Vagina (tissue), 2 donors: Measurements from ENCODE around the gene HTR1E. TPM values are rescaled to one million over a fixed set of nuclear protein-coding genes. Genes with fewer than 3 reads are reported as not detected.

Experiments used
- DNase-seq, 2 donors: peaks; one replicate each; pipeline ENCODE4 v3.0.0-alpha.2; 2017; ENCODE audit errors: extremely low spot score in 2 of 2
- H3K27ac ChIP-seq: fragments of 200-600 bp; sonication (generic); one replicate; pipeline ENCODE4 v1.5.1; 2019
- H3K27me3 ChIP-seq: fragments of 200-600 bp; sonication (generic); one replicate; pipeline ENCODE4 v1.5.1; 2019
- H3K36me3 ChIP-seq, 2 donors: fragments of 200-600 bp; sonication (generic); one replicate each; pipeline ENCODE4 v1.5.1; 2017 to 2019
- H3K4me1 ChIP-seq: fragments of 200-600 bp; sonication (generic); one replicate; pipeline ENCODE4 v1.5.1; 2019
- H3K4me3 ChIP-seq, 2 donors: fragments of 200-600 bp; sonication (generic); 1 replicate in 1 of 2; 2 replicates in 1 of 2; pipeline ENCODE4 v1.5.1; 2016 to 2019
- H3K9me3 ChIP-seq: fragments of 200-600 bp; sonication (generic); one replicate; pipeline ENCODE4 v1.5.1; 2019
- CTCF ChIP-seq, 3 experiments: fragments of 450-650 bp in 2 of 3; fragments of 200-600 bp in 1 of 3; sonication (generic) in 1 of 3; IDR thresholded peaks; one replicate each; pipeline ENCODE4 v1.5.1; 2017 to 2019; ENCODE audit warnings: antibody characterized with exemption in 3 of 3, mild to moderate bottlenecking in 2 of 3, moderate library complexity in 2 of 3
- POLR2A ChIP-seq, 2 donors: fragments of 450-650 bp; IDR thresholded peaks; one replicate each; pipeline ENCODE4 v1.6.1; 2017; ENCODE audit warnings: antibody characterized with exemption in 2 of 2, mild to moderate bottlenecking in 2 of 2, moderate library complexity in 2 of 2
- POLR2AphosphoS5 ChIP-seq, 2 donors: sonication (generic); formaldehyde crosslinking; IDR thresholded peaks; one replicate each; pipeline ENCODE4 v1.9.0; 2017; ENCODE audit warnings: antibody characterized with exemption in 2 of 2, mild to moderate bottlenecking in 2 of 2, low read depth in 1 of 2; ENCODE audit not compliant: insufficient read depth in 1 of 2
- intact Hi-C: fragments of 100-400 bp; cut with DNase I; formaldehyde crosslinking; loops from one replicate; pipeline ENCODE4 v1.15.1; 2023
- total RNA-seq: library from RNA; depleted of rRNA; stranded (reverse); fragments of >200 nt; gene quantifications from one replicate; pipeline ENCODE4 v1.2.3, GENCODE V29; 2016

HTR1E gene
- total RNA-seq, 1 donor from 2014 or later, result not detected

- Histone ChIP-seq H3K4me3 (no peak overlapping the region), H3K36me3 (no peaks in the 10 kb centered on the region), H3K27ac (no peak overlapping the region), H3K27me3 (no peaks in the 10 kb centered on the region), H3K9me3 (no peaks in the 10 kb centered on the region), H3K4me1 (no peaks in the 10 kb centered on the region)
- TF ChIP-seq POLR2A (IDR thresholded peaks at IDR 0.05) (no peak), POLR2AphosphoS5 (IDR thresholded peaks at IDR 0.05; ENCODE audit: insufficient read depth in 1 of 2, low read depth in 1 of 2) (no peak), CTCF (IDR thresholded peaks at IDR 0.05) (no peak)
- no peak for DNase-seq
- intact Hi-C loops, result no loop called here
Measured at GRCh38 chr6:87016772-87017171, 79.4 kb downstream of the HTR1E start.

DNA sequence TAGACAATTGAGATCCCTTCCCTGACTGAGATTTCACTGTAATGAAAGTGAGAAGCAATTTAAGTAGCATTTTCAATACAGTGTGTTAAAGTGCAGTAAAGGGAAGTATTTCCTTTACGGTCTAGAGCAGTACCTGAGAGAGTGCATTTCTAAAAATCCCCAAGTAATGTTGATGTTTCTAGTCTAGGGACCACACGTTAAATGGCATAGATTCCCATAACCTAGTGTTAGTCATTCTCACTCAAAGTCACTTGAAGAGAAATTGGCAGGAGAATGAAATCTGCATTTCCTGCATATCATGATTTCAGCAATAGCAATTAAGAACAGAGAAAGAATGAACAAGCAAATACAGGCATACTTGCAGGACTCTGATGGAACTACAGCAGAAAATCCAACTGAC is 89.7 kb downstream of the HTR1E start:
- no peaks in the 10 kb centered on the region for H3K4me1 ChIP-seq
- H3K9me3 ChIP-seq, result no peaks in the 10 kb centered on the region
- no peaks in the 10 kb centered on the region for H3K36me3 ChIP-seq
- H3K27ac ChIP-seq, result no peak overlapping the region
- H3K4me3 ChIP-seq, result no peak overlapping the region
- no peak for TF ChIP-seq POLR2AphosphoS5 (IDR thresholded peaks at IDR 0.05; ENCODE audit: insufficient read depth in 1 of 2, low read depth in 1 of 2)
- no peak for TF ChIP-seq POLR2A (IDR thresholded peaks at IDR 0.05)
- no peak for TF ChIP-seq CTCF (IDR thresholded peaks at IDR 0.05)
- intact Hi-C loops, result no loop called here
- no peaks in the 10 kb centered on the region for H3K27me3 ChIP-seq
- no peak for DNase-seq

- no peaks in the 10 kb centered on the region for H3K27me3 ChIP-seq
- intact Hi-C loops, result loop anchor here (5.0 kb wide), 1 partner anchor 518 kb away; no protein-coding TSS in a partner anchor
- H3K4me3 ChIP-seq, result no peak overlapping the region
- no peaks in the 10 kb centered on the region for H3K4me1 ChIP-seq
- no peaks in the 10 kb centered on the region for H3K36me3 ChIP-seq
- DNase-seq, result no peak
- no peak for TF ChIP-seq POLR2A (IDR thresholded peaks at IDR 0.05)
- TF ChIP-seq CTCF (IDR thresholded peaks at IDR 0.05), result peak in 1 of 3 experiments; percentile 11
- H3K9me3 ChIP-seq, result no peaks in the 10 kb centered on the region
- H3K27ac ChIP-seq, result no peak overlapping the region
Measured at GRCh38 chr6:87029711-87030314, 92.5 kb downstream of the HTR1E start.

DNA sequence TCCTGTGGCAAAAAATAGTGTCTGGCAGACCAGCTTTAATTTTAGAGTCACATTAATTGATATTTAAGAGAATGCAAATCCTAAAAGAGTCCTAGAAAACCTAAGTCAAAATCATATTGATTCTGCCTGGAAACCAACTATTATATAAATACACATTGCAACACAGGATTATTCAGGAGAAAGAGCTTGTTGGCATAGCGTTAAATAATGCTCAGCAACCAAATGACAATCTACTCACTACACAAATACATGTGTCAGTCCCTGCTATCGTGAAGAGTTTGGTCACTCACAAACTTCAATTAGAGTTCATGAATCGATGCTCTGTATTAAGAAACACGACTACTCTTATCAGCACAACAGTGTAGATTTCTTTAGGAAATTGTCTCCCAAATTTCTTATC is 103.4 kb downstream of the HTR1E start:
- Histone ChIP-seq H3K9me3 (no peaks in the 10 kb centered on the region), H3K36me3 (no peaks in the 10 kb centered on the region), H3K27ac (no peak overlapping the region), H3K4me1 (no peaks in the 10 kb centered on the region), H3K27me3 (no peaks in the 10 kb centered on the region), H3K4me3 (no peak overlapping the region)
- TF ChIP-seq POLR2A (IDR thresholded peaks at IDR 0.05), result no peak
- no peak for TF ChIP-seq CTCF (IDR thresholded peaks at IDR 0.05)
- no peak for TF ChIP-seq POLR2AphosphoS5 (IDR thresholded peaks at IDR 0.05; ENCODE audit: insufficient read depth in 1 of 2, low read depth in 1 of 2)
- intact Hi-C loops, result no loop called here
- DNase-seq, result no peak

DNA sequence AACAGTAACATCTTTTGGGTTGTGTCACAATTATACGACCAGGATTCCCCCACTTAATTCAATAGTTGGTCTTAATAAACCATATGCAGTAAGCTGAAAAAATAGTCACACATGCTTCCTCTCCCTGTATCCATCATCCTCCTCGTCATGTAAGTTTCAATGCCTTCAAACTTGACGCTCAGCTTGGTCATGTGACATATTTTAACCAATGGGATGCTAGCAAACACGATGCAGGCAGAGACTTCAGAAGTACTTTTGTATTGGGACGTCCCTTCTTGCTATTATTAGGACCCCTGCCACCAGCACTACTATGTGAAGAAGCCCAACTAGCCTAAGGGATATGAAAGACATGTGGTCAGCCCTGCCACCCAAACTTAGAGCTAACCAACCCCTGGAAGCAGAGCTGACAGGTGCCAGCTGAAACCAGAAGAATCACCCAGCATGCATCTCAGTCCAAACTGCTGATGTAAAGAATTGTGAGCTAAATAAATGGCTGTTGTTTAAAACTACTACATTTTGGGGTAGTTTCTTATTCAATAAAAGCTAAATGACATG is 108.3 kb downstream of the HTR1E start:
- Histone ChIP-seq H3K36me3 (no peaks in the 10 kb centered on the region), H3K4me3 (no peak overlapping the region), H3K27ac (no peak overlapping the region), H3K4me1 (no peaks in the 10 kb centered on the region), H3K27me3 (no peaks in the 10 kb centered on the region), H3K9me3 (no peaks in the 10 kb centered on the region)
- intact Hi-C loops, result no loop called here
- DNase-seq, result no peak
- TF ChIP-seq POLR2A (IDR thresholded peaks at IDR 0.05) (no peak), CTCF (IDR thresholded peaks at IDR 0.05) (no peak), POLR2AphosphoS5 (IDR thresholded peaks at IDR 0.05; ENCODE audit: insufficient read depth in 1 of 2, low read depth in 1 of 2) (no peak)
